HG03378 (cell line): ENCODE measurements around the gene RGL1.

Source experiments
- ATAC-seq: cut with Tn5 transposase; IDR thresholded peaks from one replicate; pipeline ENCODE4 v1.9.1; 2021; ENCODE audit warnings: mild to moderate bottlenecking, moderate library complexity; ENCODE audit not compliant: unreplicated experiment

RGL1 gene

DNA sequence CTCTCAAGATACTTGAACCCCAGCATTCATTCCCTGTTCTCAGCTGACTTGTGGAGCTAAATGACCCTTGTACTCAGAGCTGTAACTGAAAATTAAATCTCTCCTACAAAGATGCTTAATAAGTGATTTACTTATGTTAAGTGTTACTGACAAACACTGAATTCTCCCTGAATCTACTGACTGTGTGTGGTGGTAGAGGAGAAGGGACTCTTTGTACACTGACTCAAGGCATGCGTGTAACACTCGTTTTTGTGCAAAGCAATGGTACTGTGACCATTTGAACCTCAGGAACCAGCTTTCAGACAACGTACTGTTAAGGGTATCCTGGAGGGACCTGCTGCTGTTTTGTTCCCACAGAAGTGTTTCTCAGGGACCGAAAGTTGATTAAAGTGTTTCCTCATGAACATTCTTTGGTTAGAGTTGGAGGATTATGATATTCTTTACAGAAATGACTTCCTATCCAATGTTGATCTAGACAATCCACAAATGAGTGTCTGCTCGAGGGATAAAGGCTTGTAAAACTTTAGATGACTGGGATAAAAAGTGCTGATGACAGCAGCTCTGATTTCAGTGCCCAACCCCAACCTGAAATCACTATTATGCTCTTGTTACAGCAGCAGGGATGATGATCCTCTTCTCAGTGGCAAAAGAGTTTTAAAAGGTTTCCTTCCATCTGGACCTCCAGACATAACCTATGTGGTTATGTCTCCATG lies 12.8 kb downstream of the RGL1 start:
- no peak for ATAC-seq

DNA sequence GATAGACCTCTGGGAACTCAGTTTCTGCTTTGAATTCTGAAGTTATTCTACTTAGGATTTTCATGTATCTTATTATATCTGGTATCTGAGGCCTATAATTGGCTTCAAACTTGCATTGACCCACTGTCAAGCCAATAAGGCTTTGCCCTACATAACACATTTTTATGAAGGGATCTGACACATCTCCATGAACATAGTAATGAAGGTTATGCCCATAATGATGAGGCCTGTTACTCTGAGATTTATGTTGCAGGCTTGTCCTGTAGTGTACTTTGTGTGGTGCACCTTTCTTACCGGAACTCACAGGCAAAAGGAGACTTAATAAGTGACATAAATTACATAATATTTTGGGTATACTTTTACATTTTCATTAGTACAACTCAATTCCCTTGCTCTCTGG lies 14.1 kb downstream of the RGL1 start:
- ATAC-seq = no peak

DNA sequence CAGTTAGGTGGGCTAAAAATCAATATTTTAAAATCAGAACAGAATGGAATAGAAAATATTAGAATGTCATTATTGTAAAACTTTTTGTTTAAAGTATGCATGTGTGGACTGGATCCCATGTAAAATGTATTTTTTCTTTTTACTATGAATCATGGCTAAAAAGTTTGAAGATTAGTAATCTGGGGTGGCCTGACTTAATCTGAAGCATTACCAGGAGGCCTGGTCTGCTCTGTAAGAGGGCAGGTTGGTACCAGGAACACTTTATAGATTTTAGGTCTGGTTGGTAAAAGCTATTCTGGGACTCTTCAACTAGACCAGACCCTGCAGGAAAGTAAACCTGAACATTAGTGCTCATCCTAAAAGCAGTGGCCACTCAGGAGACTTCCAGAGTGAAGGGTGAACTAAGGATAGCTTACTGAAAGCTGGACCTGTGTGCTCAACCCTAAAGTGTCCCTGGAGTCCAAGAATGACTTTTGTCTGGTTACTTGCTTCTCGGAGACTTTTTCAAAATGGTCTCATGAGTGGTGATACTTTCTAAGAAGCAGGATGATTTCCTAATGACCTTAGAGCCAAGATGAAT lies 16.5 kb downstream of the RGL1 start:
- no peak for ATAC-seq

DNA sequence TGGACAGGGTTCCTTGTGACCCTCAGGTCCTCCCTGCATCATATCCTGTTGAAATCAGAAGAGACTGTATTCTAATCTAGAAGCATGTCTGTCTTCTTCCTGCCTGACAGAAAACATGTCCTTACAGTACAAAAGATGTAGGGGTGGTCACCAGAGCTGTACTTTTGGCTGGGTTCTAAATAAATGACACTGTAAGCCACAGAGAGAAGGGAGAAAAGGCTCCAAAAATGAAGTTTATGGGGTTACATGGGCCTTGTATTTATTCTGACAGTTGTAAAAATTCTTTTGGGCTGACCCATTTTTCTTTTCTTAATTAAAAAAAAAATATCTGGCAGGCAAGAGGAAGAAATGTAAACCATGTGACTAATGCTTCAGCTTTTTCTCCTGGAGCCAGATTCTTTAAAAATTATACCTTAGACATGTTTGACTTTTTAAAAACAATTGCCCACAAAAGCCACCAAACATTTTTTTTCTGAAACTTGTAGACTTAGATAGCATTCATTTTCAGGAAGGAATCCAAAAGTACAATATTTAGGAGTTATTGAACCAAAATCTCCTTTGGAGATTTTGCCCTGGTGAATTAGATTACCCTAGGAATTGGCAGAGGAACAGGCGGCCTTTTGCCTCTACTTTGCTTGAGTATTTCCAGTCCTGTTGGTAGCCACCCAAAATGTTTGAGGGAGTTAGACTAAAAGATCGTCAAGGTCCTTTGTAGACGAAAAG lies 17.1 kb downstream of the RGL1 start:
- ATAC-seq = no peak

DNA sequence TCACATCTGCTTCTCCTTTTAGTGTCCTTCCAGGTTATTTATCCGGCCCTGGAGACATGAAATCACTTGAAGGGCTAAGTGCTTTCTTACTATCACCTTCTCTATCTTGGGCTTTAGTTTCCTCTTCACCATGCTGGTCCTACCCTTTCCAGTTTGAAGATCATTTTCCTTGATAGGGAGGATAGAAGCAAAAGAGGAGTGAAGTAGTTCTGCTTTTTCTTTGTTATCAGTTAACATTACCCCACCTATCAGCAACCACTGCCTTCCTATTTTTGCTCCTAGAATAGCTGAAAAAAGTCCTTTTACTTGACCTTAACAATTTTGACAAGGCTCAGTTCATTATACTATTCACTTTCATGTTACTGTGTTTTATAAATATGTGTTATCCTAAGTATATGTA lies 19.4 kb downstream of the RGL1 start:
- ATAC-seq = no peak

DNA sequence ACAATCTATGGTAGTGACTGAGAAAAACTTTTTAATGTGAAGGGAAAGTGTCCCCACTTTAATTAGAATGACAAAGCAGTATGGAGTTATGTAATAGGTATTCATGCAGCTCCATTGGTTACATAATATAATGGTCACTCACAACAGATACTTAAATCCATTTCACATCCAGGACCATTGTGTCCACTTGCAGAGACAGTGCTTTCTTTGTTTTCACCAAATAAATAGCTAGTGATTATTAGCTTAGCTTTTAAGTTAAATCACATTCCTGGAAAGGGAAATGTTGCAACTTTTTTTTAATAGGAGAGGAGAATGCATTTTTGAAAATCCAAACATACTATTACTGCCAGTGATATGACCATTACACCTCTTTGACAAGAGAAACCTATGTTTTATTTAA lies 22.9 kb downstream of the RGL1 start:
- ATAC-seq = no peak

DNA sequence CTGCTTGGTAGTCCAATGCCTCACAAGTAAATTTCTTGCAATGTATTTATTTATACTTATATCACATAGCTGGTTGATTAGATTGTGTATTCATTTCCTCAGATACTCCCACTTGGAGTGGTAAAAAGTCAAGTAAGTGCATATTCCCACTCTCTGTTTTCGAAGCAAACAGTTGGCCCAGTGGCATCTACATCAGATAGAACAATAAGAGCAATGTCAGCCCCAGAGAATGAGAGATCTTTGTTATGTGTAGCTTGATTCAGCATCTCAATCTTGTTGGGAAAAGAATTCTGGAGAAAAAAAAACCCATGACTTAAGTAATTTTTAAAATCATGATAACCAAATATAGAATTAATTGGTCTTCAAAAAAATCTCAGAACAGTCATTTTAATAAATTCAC lies 25.5 kb downstream of the RGL1 start:
- ATAC-seq = no peak

DNA sequence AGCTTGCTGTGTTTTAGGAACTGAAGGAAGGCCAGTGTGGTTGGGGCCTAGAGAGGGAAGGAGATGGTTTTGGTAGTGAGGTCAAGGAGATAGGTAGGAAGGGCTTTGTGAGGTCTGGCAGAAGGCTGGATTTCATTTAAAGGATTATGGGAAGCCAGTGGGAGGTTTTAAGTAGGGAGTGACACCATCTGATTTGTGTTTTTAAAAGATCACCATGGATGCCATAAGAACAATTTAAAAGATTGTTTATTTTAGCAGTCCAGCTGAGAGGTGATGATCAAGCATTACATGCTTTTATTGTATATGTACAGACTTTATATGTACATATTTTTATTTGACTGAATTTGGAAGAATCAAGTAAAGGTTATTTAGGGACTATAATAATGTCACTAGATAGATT lies 26.4 kb downstream of the RGL1 start:
- no peak for ATAC-seq

DNA sequence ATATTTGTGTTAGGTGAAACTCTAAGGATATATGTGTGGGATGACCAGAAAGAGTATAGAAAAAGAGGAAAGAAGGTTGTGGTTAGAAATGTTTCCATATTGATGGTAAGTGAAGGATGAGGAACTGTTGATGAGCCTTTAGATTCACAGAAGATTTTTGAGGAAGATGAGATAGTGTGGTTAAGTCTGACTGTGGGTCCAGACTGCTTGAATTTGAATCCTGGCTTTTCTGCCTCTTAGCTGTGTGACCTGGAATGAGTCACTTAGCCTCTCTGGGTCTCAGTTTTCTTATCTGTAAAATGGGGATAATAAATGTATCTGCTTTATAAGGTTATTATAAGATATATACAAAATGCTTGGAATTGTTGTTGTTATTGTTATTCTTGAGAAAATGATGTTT lies 27.5 kb downstream of the RGL1 start:
- no peak for ATAC-seq

DNA sequence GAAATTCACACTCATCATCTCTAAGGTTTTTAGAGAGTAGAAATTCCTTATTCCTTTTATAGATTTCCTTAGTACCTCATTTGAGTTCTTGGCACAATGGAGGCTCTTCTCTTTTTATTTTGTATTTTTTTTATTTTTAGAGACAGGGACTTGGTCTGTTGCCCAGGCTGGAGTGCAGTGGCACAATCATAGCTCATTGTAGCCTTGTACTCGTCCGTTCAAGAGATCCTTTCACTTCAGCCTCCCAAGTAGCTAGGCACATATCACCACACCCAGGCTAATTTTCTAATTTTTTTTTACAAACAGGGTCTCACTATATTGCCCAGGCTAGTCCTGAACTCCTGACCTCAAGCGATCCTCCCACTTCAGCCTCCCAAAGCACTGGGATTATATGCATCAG lies 29.6 kb downstream of the RGL1 start:
- no peak for ATAC-seq

DNA sequence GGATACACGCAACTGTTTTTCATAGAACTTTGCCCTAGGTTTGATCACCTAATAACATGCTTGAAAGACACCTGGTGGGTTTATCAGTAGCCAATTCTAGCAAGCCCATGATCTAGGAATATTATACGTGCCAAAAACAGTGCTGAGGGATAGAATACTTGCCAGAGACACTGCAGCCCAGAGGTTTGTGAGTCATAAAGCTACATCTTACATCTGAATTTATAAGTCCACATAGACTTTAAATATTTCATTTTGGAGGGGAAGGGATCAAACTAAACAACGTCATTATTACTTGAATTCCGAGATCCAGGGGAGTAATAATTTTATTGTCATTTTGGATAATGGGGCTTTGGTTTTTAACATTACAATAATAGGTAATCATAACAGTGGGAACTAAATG lies 31.7 kb downstream of the RGL1 start:
- no peak for ATAC-seq

DNA sequence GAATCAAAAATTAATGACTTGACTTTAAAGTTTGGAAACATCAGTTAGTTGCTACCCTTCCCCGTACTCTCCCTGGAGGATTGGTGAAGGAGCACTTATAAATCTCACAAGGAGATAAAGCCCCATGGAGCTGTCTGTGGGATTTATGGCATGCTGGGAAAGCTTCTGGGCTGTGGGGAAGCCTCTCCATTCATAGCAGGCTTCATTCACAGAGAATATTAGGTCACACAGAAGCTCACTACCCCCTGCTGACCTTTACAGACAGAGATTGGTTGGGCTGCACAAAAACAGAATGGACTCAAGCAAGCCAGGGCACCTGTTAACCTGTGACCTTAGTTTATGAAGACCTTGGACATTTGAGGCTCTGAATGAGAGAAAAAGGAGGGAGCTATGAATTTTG lies 32.1 kb downstream of the RGL1 start:
- ATAC-seq = no peak

DNA sequence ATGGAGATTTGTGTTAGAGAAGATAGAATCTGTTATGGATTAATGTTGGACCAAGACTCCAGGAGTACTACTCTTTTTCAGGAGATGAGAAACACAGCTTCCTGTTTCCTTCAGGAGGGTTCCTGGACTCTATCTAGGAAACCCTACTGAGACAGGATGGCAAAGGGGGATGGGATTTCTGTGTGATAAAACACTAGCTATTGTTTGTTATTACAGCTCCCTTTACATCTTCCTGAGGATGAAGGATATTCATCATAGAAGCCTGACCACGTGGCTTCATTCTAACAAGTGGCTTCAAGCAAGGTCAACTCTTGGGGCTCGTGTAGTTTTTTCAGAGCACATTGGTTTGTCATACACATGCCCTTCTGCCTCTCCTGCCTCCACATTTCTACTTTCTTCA lies 33.3 kb downstream of the RGL1 start:
- no peak for ATAC-seq

DNA sequence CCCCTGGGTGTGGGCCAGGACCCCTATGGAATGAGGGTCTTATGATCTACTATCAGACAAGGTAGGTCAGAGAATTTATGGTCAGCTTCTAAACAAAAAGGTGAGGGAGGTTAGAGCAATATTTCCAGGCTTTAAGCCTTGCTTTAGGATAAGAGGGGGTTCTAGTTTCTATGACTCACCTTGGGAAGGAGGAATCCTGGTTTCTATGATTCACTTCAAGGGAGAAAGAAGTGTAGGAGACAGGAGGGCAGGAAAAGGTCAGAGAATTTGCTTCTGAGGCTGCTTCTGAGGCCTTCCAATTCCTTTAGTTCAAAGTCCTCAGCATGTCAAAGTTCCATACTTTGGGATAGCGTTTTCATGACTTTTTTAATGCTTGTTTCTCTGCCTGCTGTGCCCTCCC lies 35.2 kb downstream of the RGL1 start:
- no peak for ATAC-seq

DNA sequence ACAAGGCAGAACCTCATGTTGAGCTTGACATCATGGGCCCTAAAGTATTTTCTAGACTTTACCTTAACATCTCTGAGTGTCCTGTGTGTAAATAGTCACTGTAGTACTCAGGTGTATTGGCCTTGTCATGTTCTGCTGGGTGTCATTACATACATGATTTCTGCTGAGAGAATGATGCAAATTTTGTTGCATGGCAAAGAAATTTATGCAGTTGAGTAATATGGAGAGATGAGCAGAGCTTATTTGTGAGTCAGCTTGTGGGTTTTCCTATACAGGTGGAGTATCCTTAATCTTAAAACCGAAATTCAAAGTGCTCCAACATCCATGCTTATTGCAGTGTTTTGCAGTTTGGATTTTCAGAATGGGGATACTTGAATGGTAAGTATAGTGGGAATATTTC lies 36.6 kb downstream of the RGL1 start:
- peak; percentile 54 for ATAC-seq

DNA sequence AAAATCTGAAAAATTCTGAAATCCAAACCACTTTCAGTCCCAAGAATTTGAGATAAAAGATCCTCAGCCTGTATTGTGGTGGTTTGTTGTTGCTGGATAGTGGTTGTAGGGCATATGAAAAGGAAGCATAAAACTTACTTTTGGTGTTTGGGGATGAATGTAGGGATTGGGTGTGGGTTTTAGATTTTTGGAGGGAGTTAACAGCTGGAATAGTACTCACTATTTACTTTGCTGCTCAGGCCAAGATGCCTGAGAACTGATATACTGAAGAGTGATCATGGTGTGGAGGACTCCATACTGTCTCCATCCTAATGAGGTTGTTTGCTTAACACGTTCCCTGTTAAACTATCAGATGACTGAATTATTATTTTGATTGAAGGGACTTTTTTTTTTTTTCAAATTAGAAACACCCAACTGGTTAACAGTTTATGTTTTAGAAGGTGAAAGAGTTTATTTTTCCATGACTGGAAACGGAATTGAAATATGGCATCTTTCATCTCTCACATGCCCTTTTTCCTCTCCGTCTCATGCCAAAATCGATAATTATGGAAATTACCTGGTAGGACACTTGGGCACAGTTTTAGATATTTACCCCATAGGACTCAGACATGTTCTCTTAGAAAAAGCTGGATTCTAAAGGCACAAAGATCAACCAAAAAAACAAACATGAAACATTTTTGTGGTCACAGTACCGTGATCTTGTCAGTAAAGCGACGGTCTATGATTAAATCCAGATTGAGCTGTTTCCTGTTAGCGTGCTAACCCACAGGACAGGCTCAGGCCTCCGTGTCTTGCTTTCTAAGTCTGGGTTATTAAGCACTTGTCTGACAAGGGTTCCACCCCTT lies 37.3 kb downstream of the RGL1 start:
- peak; percentile 93 for ATAC-seq

DNA sequence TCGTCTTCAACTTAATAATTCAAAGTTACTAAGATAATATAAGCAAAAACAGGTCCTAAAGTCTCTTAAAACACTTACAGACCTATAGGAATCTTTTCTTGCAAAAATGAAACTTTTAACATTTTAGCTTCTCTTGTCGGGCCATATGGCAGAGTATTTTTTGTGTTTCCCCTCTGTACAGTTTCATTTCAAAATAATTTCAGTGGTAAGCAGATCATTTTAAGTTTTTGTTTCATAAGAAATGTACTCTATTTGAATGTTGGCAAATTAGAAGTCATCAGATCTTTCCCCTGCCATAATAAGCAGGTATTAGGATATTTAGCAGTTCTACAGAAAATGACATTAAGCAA lies 37.9 kb downstream of the RGL1 start:
- ATAC-seq = peak; percentile 31

DNA sequence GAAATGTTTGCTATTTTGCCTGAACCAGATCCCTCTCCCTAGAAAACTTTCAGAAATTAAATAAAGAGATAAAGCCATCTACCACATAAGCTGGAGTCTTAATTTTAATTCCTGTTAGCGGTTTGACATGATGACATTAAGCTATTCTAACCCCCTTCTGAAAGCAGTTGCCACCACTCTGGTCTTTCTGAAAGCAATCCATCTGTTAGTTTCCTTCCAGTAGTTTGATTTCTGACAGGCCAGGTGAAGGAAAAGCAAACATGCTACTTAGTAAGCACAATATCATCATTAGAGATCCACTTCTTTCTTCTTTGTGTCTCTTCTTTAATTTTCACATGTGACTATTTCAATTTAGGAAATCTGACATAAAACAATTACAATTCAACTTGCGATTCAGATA lies 39.9 kb downstream of the RGL1 start:
- ATAC-seq = no peak

DNA sequence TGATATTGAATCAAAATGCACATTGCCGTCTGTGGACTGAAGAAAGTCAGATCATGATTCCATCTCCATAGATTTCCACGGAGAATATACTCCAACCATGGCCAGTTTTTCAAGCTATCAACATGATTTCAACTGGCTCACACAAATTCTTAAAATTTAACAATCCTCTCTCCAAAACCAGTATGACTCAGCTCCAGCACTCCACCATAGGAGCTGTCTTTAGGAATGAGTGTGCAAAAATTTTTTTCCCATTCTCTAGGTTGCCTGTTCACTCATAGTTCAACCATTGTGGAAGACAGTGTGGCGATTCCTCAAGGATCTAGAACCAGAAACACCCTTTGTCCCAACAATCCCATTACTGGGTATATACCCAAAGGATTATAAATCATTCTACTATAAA lies 40.8 kb downstream of the RGL1 start:
- no peak for ATAC-seq

DNA sequence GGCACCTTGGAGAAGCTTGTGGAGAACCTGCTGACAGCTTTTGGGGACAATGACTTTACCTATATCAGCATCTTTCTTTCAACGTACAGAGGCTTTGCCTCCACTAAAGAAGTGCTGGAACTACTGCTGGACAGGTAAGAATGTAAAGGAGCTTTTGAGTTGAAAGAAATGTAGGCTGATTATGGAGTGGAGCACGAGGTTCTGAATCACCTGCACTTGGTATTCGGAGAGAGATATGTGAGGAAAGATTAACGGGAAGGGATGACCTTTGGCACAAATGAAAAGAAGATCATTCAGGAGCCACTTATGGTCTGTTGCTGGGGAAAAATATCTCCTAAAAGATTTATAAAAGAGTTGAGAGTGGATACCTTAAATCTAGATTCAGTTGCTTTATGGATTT lies 42.7 kb downstream of the RGL1 start:
- ATAC-seq = no peak

DNA sequence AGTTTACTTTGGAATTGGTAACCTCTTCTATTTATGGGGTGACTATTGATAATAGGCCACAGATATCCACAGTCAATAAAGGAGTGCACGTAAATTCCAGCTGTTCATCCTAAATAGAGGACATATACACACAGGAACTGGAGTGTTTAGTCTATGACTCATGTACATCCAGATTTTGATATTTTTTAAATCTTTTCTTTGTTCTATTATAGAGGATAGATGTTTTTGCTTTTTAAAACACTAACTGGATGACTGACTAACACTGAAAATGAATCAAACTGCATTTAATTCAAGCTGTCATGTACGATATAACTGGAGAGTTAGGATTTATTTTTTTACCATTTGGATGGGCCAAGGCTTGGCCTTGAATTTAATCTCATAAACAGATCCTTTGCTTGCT lies 45.9 kb downstream of the RGL1 start:
- ATAC-seq = no peak

DNA sequence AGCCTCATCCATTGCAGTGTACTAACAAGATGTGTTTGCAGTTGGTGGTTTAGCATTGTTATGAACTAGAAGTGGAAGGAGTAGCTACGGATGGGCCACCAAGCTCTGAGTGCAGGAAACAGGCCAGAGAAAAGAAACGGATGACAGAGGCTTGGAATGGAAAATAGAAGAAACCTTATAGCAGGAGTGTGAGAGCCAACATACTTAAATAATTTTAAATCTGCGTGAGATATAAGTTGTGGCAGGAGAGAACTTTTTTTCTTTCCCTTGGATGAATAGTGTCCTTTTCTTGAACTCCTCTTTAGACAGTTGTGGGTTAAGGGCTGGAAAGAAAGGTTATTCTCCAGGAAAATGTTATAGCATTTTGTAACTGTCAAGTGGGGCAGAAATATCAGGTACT lies 54.2 kb downstream of the RGL1 start:
- ATAC-seq = no peak
